ENCODE measurements around the gene AKAP7. TPM values are rescaled to one million over a fixed set of nuclear protein-coding genes. Genes with fewer than 3 reads are reported as not detected.

Gene AKAP7
- total RNA-seq, 2 experiments from 2014 or later: 6.2 to 6.5 TPM

- ATAC-seq: no peak
- H3K36me3 Mint-ChIP-seq (ENCODE audit: low read depth): no peaks in the 10 kb centered on the region
- peaks cover 3% of the 10 kb centered on the region for H3K9me3 Mint-ChIP-seq
- H3K27me3 Mint-ChIP-seq: no peaks in the 10 kb centered on the region
- intact Hi-C loops (cut with micrococcal nuclease): no loop called here
- ChIA-PET CTCF (no interaction called here), POLR2A (no interaction called here)
- no peaks in the 10 kb centered on the region for H3K4me1 Mint-ChIP-seq (ENCODE audit: low read depth)
- TF ChIP-seq, protein P1, sequence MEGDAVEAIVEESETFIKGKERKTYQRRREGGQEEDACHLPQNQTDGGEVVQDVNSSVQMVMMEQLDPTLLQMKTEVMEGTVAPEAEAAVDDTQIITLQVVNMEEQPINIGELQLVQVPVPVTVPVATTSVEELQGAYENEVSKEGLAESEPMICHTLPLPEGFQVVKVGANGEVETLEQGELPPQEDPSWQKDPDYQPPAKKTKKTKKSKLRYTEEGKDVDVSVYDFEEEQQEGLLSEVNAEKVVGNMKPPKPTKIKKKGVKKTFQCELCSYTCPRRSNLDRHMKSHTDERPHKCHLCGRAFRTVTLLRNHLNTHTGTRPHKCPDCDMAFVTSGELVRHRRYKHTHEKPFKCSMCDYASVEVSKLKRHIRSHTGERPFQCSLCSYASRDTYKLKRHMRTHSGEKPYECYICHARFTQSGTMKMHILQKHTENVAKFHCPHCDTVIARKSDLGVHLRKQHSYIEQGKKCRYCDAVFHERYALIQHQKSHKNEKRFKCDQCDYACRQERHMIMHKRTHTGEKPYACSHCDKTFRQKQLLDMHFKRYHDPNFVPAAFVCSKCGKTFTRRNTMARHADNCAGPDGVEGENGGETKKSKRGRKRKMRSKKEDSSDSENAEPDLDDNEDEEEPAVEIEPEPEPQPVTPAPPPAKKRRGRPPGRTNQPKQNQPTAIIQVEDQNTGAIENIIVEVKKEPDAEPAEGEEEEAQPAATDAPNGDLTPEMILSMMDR (IDR thresholded peaks at IDR 0.05): no peak
- H3K27ac Mint-ChIP-seq: no peak overlapping the region
- DNase-seq: no peak
- no peak overlapping the region for H3K4me3 Mint-ChIP-seq
These were observed 32.0 kb upstream of the AKAP7 start for GRCh38 chr6:131103296-131103695.

DNA sequence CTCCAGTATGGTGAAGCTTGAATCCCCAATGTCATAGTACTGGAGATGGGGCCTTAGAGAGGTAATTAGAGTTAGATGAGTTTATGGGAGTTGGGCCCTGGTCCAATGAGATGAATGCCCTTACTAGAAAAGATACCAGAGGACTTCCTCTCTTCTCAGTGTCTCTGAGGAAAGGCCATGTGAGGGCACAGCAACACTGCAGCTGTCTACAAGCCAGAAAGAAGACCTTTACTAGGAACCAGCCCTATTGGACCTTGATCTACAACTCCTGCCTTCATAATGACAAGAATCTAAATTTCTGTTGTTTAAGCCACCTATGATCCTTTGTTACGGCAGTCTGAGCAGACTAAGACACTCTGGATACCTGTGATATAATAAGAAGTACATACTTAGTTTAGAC is 31.4 kb upstream of the AKAP7 start:
- no peaks in the 10 kb centered on the region for H3K27me3 Mint-ChIP-seq
- ChIA-PET POLR2A (no interaction called here), CTCF (no interaction called here)
- ATAC-seq: no peak
- TF ChIP-seq, protein P1 (IDR thresholded peaks at IDR 0.05): no peak
- DNase-seq: no peak
- H3K27ac Mint-ChIP-seq: no peak overlapping the region
- H3K9me3 Mint-ChIP-seq: peaks cover 3% of the 10 kb centered on the region
- no peak overlapping the region for H3K4me3 Mint-ChIP-seq
- intact Hi-C loops (cut with micrococcal nuclease): no loop called here
- no peaks in the 10 kb centered on the region for H3K36me3 Mint-ChIP-seq (ENCODE audit: low read depth)
- H3K4me1 Mint-ChIP-seq (ENCODE audit: low read depth): no peaks in the 10 kb centered on the region

- H3K4me1 Mint-ChIP-seq (ENCODE audit: low read depth): no peaks in the 10 kb centered on the region
- no peak overlapping the region for H3K27ac Mint-ChIP-seq
- TF ChIP-seq, protein P1 (IDR thresholded peaks at IDR 0.05): no peak
- DNase-seq (no peak), ATAC-seq (no peak)
- POLR2A ChIA-PET: no interaction called here
- intact Hi-C loops (cut with micrococcal nuclease): no loop called here
- H3K4me3 Mint-ChIP-seq: no peak overlapping the region
- H3K9me3 Mint-ChIP-seq: no peaks in the 10 kb centered on the region
- CTCF ChIA-PET: no interaction called here
- H3K27me3 Mint-ChIP-seq: no peaks in the 10 kb centered on the region
- no peaks in the 10 kb centered on the region for H3K36me3 Mint-ChIP-seq (ENCODE audit: low read depth)
These were observed 28.1 kb upstream of the AKAP7 start for GRCh38 chr6:131107151-131107550.

- Mint-ChIP-seq H3K9me3 (no peaks in the 10 kb centered on the region), H3K27me3 (peaks cover 1% of the 10 kb centered on the region), H3K27ac (no peak overlapping the region), H3K4me3 (no peak overlapping the region), H3K4me1 (ENCODE audit: low read depth) (no peaks in the 10 kb centered on the region), H3K36me3 (ENCODE audit: low read depth) (no peaks in the 10 kb centered on the region)
- intact Hi-C loops (cut with micrococcal nuclease): no loop called here
- DNase-seq (no peak), ATAC-seq (no peak)
- TF ChIP-seq, protein P1 (IDR thresholded peaks at IDR 0.05): no peak
- ChIA-PET POLR2A (no interaction called here), CTCF (interaction anchor here (7.2 kb wide), 1 partner anchor 227 kb away, joined by 117 read pairs; no protein-coding TSS in a partner anchor)
These were observed 23.0 kb upstream of the AKAP7 start for GRCh38 chr6:131112249-131112648.

GRCh38 chr6:131115651-131116050 is 19.6 kb upstream of the AKAP7 start:
- DNase-seq (no peak), ATAC-seq (no peak)
- ChIA-PET POLR2A (no interaction called here), CTCF (interaction anchor here (0.6 to 7.2 kb wide), 8 partner anchors 10 to 550 kb away, joined by 3 to 117 read pairs (median 4); no protein-coding TSS in a partner anchor)
- H3K4me3 Mint-ChIP-seq: no peak overlapping the region
- no peaks in the 10 kb centered on the region for H3K36me3 Mint-ChIP-seq (ENCODE audit: low read depth)
- H3K4me1 Mint-ChIP-seq (ENCODE audit: low read depth): no peaks in the 10 kb centered on the region
- intact Hi-C loops (cut with micrococcal nuclease): loop anchor here (1.0 kb wide), 1 partner anchor 230 kb away; no protein-coding TSS in a partner anchor
- no peak overlapping the region for H3K27ac Mint-ChIP-seq
- peaks cover 1% of the 10 kb centered on the region for H3K27me3 Mint-ChIP-seq
- no peaks in the 10 kb centered on the region for H3K9me3 Mint-ChIP-seq
- TF ChIP-seq, protein P1 (IDR thresholded peaks at IDR 0.05): no peak

Data from activated CD8-positive, alpha-beta T cell treated with anti-CD3 and anti-CD28 coated beads for 36 hours (primary cell).